CD4-positive, CD25-positive, alpha-beta regulatory T cell (primary cell): ENCODE results near the gene TMEM131. TPM values are rescaled to one million over a fixed set of nuclear protein-coding genes. Genes with fewer than 3 reads are reported as not detected.

Experiments used
- ATAC-seq, 2 donors: fragments of 150-1000 bp; cut with Tn5 transposase; one replicate each; pipeline ENCODE4 v1.10.0; 2021; ENCODE audit warnings: low read depth in 2 of 2, moderate number of reproducible peaks in 2 of 2, moderate library complexity in 1 of 2
- DNase-seq, 3 donors: peaks; one replicate each; pipeline versions ENCODE4 v3.0.0 to v3.0.0-alpha.2; 2012 to 2022; ENCODE audit warnings: mixed read lengths in 1 of 3
- H3K27ac ChIP-seq: one replicate; pipeline ENCODE4 v1.7.0; 2013; ENCODE audit warnings: mild to moderate bottlenecking, low read length; ENCODE audit not compliant: insufficient read depth, poor library complexity, severe bottlenecking
- H3K27me3 ChIP-seq: one replicate; pipeline ENCODE4 v1.7.0; 2013; ENCODE audit warnings: low read length; ENCODE audit not compliant: control insufficient read depth, insufficient read depth
- H3K36me3 ChIP-seq: one replicate; pipeline ENCODE4 v1.7.0; 2013; ENCODE audit warnings: mild to moderate bottlenecking, low read length, moderate library complexity; ENCODE audit not compliant: control insufficient read depth, insufficient read depth
- H3K4me1 ChIP-seq: 2 replicates; pipeline ENCODE4 v1.7.0; 2013; ENCODE audit warnings: mild to moderate bottlenecking, low read length; ENCODE audit not compliant: insufficient read depth, control insufficient read depth, poor library complexity, severe bottlenecking
- H3K4me3 ChIP-seq: one replicate; pipeline ENCODE4 v1.7.0; 2013; ENCODE audit warnings: low read depth, mild to moderate bottlenecking, low read length, moderate library complexity
- H3K9me3 ChIP-seq, 2 experiments: 1 replicate in 1 of 2; 2 replicates in 1 of 2; pipeline ENCODE4 v1.7.0; 2013; ENCODE audit warnings: low read length in 2 of 2, mild to moderate bottlenecking in 1 of 2, moderate library complexity in 1 of 2; ENCODE audit not compliant: control insufficient read depth in 2 of 2
- H3K27ac Mint-ChIP-seq, 3 donors: one replicate each; pipeline ENCODE4 v1.8.0; 2020 to 2022; ENCODE audit warnings: mild to moderate bottlenecking in 3 of 3, mixed read lengths in 3 of 3, moderate library complexity in 2 of 3
- H3K27me3 Mint-ChIP-seq: one replicate; pipeline ENCODE4 v1.8.0; 2022; ENCODE audit warnings: mild to moderate bottlenecking, mixed read lengths
- H3K36me3 Mint-ChIP-seq: one replicate; pipeline ENCODE4 v1.8.0; 2020; ENCODE audit warnings: mixed read lengths
- H3K4me1 Mint-ChIP-seq, 4 donors: one replicate each; pipeline ENCODE4 v1.8.0; 2020 to 2022; ENCODE audit warnings: mixed read lengths in 4 of 4, mild to moderate bottlenecking in 1 of 4
- H3K4me3 Mint-ChIP-seq, 4 donors: one replicate each; pipeline ENCODE4 v1.8.0; 2020 to 2022; ENCODE audit warnings: mild to moderate bottlenecking in 4 of 4, mixed read lengths in 4 of 4, moderate library complexity in 3 of 4
- H3K9me3 Mint-ChIP-seq, 7 donors: one replicate each; pipeline ENCODE4 v1.8.0; 2020 to 2022; ENCODE audit warnings: mixed read lengths in 7 of 7, mild to moderate bottlenecking in 3 of 7, moderate library complexity in 2 of 7
- polyA plus RNA-seq, 4 donors: library from polyadenylated mRNA; unstranded; fragments of 300-500 nt; fragmentation: Illumina TruSeq; gene quantifications; one replicate each; pipeline ENCODE4 v1.2.3, GENCODE V29; 2021
- total RNA-seq: library from RNA; stranded (reverse); gene quantifications from one replicate; pipeline ENCODE4 v1.2.3, GENCODE V29; 2022

Gene TMEM131
- total and polyA plus RNA-seq, 5 donors from 2014 or later, result 6.7 to 34.1 (median 8.0) TPM

DNA sequence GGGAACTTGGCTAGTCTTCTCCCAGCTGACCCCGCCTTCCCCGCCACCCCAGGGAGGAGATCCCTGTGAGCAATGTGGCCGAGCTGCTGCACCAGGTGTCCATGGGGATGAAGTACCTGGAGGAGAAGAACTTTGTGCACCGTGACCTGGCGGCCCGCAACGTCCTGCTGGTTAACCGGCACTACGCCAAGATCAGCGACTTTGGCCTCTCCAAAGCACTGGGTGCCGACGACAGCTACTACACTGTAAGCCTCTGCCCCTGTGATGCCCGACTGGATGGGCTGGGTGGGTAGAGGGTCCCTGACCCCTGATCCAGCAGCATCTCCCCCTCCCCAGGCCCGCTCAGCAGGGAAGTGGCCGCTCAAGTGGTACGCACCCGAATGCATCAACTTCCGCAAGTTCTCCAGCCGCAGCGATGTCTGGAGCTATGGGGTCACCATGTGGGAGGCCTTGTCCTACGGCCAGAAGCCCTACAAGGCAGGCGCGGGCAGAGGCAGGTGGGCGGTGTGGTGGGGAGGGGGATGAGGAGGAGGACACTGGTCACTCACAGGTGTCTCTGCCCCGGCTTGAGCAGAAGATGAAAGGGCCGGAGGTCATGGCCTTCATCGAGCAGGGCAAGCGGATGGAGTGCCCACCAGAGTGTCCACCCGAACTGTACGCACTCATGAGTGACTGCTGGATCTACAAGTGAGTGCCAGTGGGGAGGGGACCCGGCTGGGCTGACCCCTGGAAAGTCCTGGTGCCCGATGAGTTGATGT, 258.1 kb downstream of the TMEM131 start:
- no peak overlapping the region for H3K4me3 ChIP-seq
- Mint-ChIP-seq H3K36me3 (peaks cover 35% of the 10 kb centered on the region), H3K4me3 (no peak overlapping the region), H3K9me3 (no peaks in the 10 kb centered on the region), H3K27ac (peak overlapping the region in 1 of 3 donors; percentile 87), H3K4me1 (peaks cover 17 to 33% (median 23%) of the 10 kb centered on the region in 4 donors), H3K27me3 (no peaks in the 10 kb centered on the region)
- no peak overlapping the region for H3K27ac ChIP-seq
- H3K36me3 ChIP-seq, result peaks cover 59% of the 10 kb centered on the region
- DNase-seq, result no peak
- H3K4me1 ChIP-seq, result peaks cover 17% of the 10 kb centered on the region
- no peak for ATAC-seq
- H3K27me3 ChIP-seq, result no peaks in the 10 kb centered on the region
- no peaks in the 10 kb centered on the region for H3K9me3 ChIP-seq

DNA sequence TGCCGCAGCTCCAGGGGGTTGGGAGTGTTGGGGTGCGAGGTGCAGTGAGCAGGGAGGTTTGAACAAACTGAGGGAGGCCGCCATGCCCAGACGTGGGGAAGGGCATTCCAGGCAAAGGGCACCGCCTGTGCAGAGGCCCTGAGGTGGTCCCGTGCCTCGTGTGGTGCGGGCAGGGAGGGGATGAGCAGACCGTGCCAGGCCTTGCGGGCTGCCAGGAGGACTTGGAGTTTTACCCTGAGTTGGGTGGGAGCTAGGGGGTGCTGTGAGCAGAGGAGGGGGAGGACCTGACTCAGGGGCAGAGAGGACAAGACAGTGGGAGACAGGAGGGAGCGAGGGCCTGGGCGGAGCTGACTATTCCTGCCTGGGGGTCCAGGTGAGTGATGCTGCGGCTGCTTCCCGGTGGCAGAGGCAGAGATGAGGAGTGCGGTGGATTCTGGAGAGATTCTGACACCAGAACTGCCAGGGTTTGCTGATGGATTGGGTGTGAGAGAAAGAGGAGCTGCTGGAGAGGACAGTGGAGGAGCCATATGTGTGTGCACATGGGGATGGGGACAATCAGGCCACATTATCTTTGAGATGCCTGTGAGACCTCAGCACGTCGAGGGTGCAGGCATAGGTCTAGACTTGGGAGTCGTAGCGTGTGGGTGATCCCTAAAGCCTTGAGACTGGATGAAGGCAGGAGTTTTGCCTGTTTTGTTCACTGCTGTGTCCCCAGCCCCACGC, 259.0 kb downstream of the TMEM131 start:
- Mint-ChIP-seq H3K9me3 (no peaks in the 10 kb centered on the region), H3K27me3 (no peaks in the 10 kb centered on the region), H3K4me1 (peaks cover 9 to 31% (median 22%) of the 10 kb centered on the region in 4 donors), H3K27ac (peak overlapping the region in 2 of 3 donors; percentile 27 to 88), H3K4me3 (peak overlapping the region in 1 of 4 donors; percentile 54), H3K36me3 (peaks cover 38% of the 10 kb centered on the region)
- peaks cover 66% of the 10 kb centered on the region for H3K36me3 ChIP-seq
- no peaks in the 10 kb centered on the region for H3K9me3 ChIP-seq
- H3K4me3 ChIP-seq, result no peak overlapping the region
- no peaks in the 10 kb centered on the region for H3K27me3 ChIP-seq
- ATAC-seq, result no peak
- DNase-seq, result no peak
- H3K4me1 ChIP-seq, result peaks cover 9% of the 10 kb centered on the region
- no peak overlapping the region for H3K27ac ChIP-seq

DNA sequence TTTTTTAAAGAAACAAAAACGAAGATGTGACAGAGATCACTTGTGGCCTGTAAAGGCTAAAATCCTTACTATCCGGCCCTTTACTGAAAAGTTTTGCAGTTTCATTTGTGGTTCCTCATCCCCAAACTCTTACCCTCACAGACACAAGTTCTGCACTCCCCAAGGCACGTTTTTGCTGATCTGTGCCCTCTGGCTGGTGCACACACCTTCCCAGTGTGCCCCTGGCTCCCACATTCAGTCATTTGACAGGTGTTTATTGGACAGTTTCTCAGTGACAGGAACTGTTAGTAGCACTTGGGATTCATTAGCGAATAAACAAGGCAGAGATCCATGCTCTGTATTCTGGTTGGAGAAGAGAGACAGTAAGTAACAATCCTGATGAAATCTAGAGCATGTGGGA, 259.6 kb downstream of the TMEM131 start:
- Mint-ChIP-seq H3K27me3 (no peaks in the 10 kb centered on the region), H3K27ac (peak overlapping the region in 2 of 3 donors; percentile 27 to 88), H3K9me3 (no peaks in the 10 kb centered on the region)

DNA sequence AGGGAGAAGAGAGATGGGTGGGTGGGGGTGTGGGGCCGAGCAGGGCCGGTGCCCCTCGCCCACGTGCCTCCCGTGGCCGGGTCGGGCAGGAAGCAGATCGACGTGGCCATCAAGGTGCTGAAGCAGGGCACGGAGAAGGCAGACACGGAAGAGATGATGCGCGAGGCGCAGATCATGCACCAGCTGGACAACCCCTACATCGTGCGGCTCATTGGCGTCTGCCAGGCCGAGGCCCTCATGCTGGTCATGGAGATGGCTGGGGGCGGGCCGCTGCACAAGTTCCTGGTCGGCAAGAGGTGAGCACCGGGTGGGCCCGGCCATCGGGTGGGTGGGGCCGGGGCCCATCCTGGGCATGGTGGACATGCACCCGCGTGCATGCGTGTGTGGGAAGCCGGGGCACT, 260.6 kb downstream of the TMEM131 start:
- H3K27ac ChIP-seq, result no peak overlapping the region
- peaks cover 38% of the 10 kb centered on the region for H3K36me3 Mint-ChIP-seq
- H3K9me3 ChIP-seq, result peaks cover 0 to under 1% of the 10 kb centered on the region in 2 experiments
- H3K4me1 ChIP-seq, result peaks cover 3% of the 10 kb centered on the region
- H3K4me3 ChIP-seq, result no peak overlapping the region
- no peak for ATAC-seq
- H3K27ac Mint-ChIP-seq, result no peak overlapping the region
- no peak for DNase-seq
- no peaks in the 10 kb centered on the region for H3K27me3 Mint-ChIP-seq
- no peak overlapping the region for H3K4me3 Mint-ChIP-seq
- peaks cover under 1 to 26% (median 19%) of the 10 kb centered on the region in 4 donors for H3K4me1 Mint-ChIP-seq
- H3K9me3 Mint-ChIP-seq, result peaks cover 0 to 1% (median 0%) of the 10 kb centered on the region in 7 donors
- peaks cover 79% of the 10 kb centered on the region for H3K36me3 ChIP-seq
- H3K27me3 ChIP-seq, result no peaks in the 10 kb centered on the region

More for the DNA sequence above, 259.6 kb downstream of the TMEM131 start:
- peaks cover 4% of the 10 kb centered on the region for H3K4me1 ChIP-seq
- H3K4me3 Mint-ChIP-seq, result no peak overlapping the region
- H3K4me3 ChIP-seq, result no peak overlapping the region
- H3K9me3 ChIP-seq, result no peaks in the 10 kb centered on the region
- peaks cover 7 to 30% (median 24%) of the 10 kb centered on the region in 4 donors for H3K4me1 Mint-ChIP-seq
- ATAC-seq (no peak), DNase-seq (no peak)
- H3K36me3 ChIP-seq, result peaks cover 72% of the 10 kb centered on the region
- H3K36me3 Mint-ChIP-seq, result peaks cover 43% of the 10 kb centered on the region
- no peak overlapping the region for H3K27ac ChIP-seq
- H3K27me3 ChIP-seq, result no peaks in the 10 kb centered on the region

DNA sequence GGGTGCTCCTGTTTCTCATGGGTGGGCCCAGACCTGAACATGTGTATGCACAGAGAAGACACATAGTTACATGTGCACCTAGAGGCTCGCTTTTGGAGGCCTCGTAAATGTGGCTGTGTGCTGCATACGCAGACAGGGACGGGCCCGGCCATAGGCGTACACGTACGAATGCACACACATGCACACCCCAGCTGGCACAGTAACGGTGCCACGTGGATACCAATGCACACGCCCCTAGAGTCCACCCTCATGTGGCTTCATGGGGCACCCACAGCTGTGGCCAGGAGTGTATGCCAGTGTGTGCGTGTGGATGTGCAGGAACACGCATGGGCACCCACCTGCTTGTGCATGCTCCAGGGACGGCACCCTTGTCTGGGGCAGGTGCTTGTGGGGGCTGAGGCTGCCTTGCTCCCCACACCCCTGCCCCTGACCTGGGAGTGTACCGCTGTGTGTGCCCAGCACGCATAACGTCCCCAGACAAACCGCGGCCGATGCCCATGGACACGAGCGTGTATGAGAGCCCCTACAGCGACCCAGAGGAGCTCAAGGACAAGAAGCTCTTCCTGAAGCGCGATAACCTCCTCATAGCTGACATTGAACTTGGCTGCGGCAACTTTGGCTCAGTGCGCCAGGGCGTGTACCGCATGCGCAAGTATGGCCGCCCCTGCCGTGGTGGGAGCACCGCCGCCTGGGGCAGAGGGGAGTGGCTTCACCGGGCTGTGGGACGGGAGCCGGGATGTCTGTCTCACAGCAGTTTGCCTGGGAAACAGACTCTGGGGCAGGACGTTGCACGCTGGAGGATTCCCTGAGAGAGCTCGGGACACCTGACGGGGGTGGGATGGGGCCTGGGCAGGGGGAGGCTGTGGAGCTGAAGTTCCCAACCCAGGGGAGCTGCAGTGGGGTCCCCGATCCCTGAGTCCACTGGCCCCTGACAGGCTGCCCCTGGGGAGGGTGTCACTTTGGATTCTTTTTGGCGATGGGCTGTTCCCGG, 261.4 kb downstream of the TMEM131 start:
- peaks cover 43% of the 10 kb centered on the region for H3K36me3 Mint-ChIP-seq
- peaks cover 87% of the 10 kb centered on the region for H3K36me3 ChIP-seq
- H3K9me3 Mint-ChIP-seq, result peaks cover 0 to 2% (median 0%) of the 10 kb centered on the region in 7 donors
- no peaks in the 10 kb centered on the region for H3K27me3 Mint-ChIP-seq
- ATAC-seq (no peak), DNase-seq (no peak)
- no peak overlapping the region for H3K4me3 ChIP-seq
- peaks cover 0 to 3% of the 10 kb centered on the region in 2 experiments for H3K9me3 ChIP-seq
- H3K27ac ChIP-seq, result no peak overlapping the region
- H3K4me3 Mint-ChIP-seq, result no peak overlapping the region
- H3K4me1 ChIP-seq, result peaks cover 3% of the 10 kb centered on the region
- H3K4me1 Mint-ChIP-seq, result peaks cover 0 to 28% (median 19%) of the 10 kb centered on the region in 4 donors
- no peaks in the 10 kb centered on the region for H3K27me3 ChIP-seq
- peak overlapping the region in 1 of 3 donors; percentile 68 for H3K27ac Mint-ChIP-seq

DNA sequence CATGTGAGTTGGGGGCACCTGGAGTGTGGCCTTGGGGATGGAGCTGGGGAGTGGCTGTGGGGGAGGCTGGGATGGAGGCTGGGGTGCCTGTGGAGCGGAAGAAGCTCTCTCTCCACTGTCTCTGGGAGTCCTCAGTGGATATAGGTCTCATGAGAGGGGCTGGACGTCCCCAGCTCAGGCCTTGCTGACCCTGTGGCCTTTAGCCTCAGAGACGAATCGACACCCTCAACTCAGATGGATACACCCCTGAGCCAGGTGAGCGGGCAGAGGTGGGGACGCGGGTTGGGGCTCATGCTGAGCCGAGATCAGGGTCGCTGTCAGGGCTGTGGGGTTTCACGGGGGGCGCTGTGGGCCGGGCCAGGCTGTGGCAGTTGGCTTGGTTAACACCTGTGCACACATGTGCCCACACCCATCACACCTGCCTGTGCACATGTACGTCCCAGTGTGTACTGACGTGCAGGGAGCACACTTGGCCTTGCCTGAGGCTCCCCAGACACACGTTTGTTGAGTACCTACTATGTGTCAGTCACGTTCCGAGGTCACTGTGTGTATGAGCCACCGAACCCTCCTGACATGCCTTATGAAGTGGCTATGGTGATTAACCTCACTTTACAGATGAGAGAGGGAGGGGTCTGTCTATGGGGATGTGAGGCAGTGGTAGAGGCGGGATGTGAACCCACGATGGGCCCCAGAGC, 262.3 kb downstream of the TMEM131 start:
- Mint-ChIP-seq H3K27ac (peak overlapping the region in 1 of 3 donors; percentile 68), H3K4me3 (no peak overlapping the region), H3K36me3 (peaks cover 45% of the 10 kb centered on the region), H3K9me3 (peaks cover 0 to 2% (median 0%) of the 10 kb centered on the region in 7 donors), H3K4me1 (peaks cover 0 to 31% (median 19%) of the 10 kb centered on the region in 4 donors), H3K27me3 (no peaks in the 10 kb centered on the region)
- Histone ChIP-seq H3K4me3 (no peak overlapping the region), H3K9me3 (peaks cover 0 to 3% of the 10 kb centered on the region in 2 experiments), H3K27ac (no peak overlapping the region), H3K4me1 (peaks cover 3% of the 10 kb centered on the region), H3K36me3 (peaks cover 89% of the 10 kb centered on the region), H3K27me3 (no peaks in the 10 kb centered on the region)
- DNase-seq (no peak), ATAC-seq (no peak)
